ENCODE results near the gene RPAP3. TPM values are rescaled to one million over a fixed set of nuclear protein-coding genes. Genes with fewer than 3 reads are reported as not detected.
A peak's percentile ranks its signal among the peaks of the same experiment; 100 is the strongest.
"Not testable (repeated sequence)": the region's sequence is repeated elsewhere in the genome, so short reads cannot be mapped to it uniquely, and the experiment has no call there.

The RPAP3 gene
- total RNA-seq, 2 donors from 2014 or later, result 15.0 to 26.5 TPM

- no peaks in the 10 kb centered on the region for H3K36me3 ChIP-seq
- TF ChIP-seq CTCF (IDR thresholded peaks at IDR 0.05), result peak; percentile 36 to 75 (median 62)
- TF ChIP-seq POLR2AphosphoS5 (IDR thresholded peaks at IDR 0.05), result peak; percentile 25
- no peak for TF ChIP-seq POLR2A (IDR thresholded peaks at IDR 0.05)
- H3K27ac ChIP-seq, result no peak overlapping the region
- WGBS, result 43% methylated on average over 12 of the region's 12 CpGs
- peaks cover 2% of the 10 kb centered on the region for H3K4me1 ChIP-seq (replicated peaks)
- no peaks in the 10 kb centered on the region for H3K9me3 ChIP-seq
- no peak overlapping the region for H3K4me3 ChIP-seq
- no peaks in the 10 kb centered on the region for H3K27me3 ChIP-seq (replicated peaks; ENCODE audit: insufficient read depth)
- peak; percentile 43 for DNase-seq (ENCODE audit: low spot score)
- intact Hi-C loops (cut with DNase I), result loop anchor here (2.0 to 5.0 kb wide), 2 partner anchors 126 to 187 kb away; no protein-coding TSS in a partner anchor
These were observed 54.2 kb downstream of the RPAP3 start for GRCh38 chr12:47651368-47652254.

GRCh38 chr12:47650469-47650868, 55.4 kb downstream of the RPAP3 start:
- Histone ChIP-seq H3K27me3 (replicated peaks; ENCODE audit: insufficient read depth) (no peaks in the 10 kb centered on the region), H3K4me3 (no peak overlapping the region), H3K9me3 (no peaks in the 10 kb centered on the region), H3K4me1 (replicated peaks) (peaks cover 2% of the 10 kb centered on the region), H3K27ac (no peak overlapping the region), H3K36me3 (no peaks in the 10 kb centered on the region)
- WGBS, result 59% methylated on average over 1 of the region's 1 CpG
- TF ChIP-seq POLR2AphosphoS5 (IDR thresholded peaks at IDR 0.05) (no peak), POLR2A (IDR thresholded peaks at IDR 0.05) (no peak), CTCF (IDR thresholded peaks at IDR 0.05) (no peak)
- no peak for DNase-seq (ENCODE audit: low spot score)
- intact Hi-C loops (cut with DNase I), result loop anchor here (5.0 kb wide), 1 partner anchor 127 kb away; no protein-coding TSS in a partner anchor

GRCh38 chr12:47649381-47649780, 56.4 kb downstream of the RPAP3 start:
- Histone ChIP-seq H3K4me1 (replicated peaks) (peaks cover 2% of the 10 kb centered on the region), H3K27ac (no peak overlapping the region), H3K9me3 (no peaks in the 10 kb centered on the region), H3K36me3 (no peaks in the 10 kb centered on the region), H3K27me3 (replicated peaks; ENCODE audit: insufficient read depth) (no peaks in the 10 kb centered on the region), H3K4me3 (no peak overlapping the region)
- TF ChIP-seq POLR2AphosphoS5 (IDR thresholded peaks at IDR 0.05) (no peak), POLR2A (IDR thresholded peaks at IDR 0.05) (no peak), CTCF (IDR thresholded peaks at IDR 0.05) (no peak)
- intact Hi-C loops (cut with DNase I), result no loop called here
- DNase-seq (ENCODE audit: low spot score), result no peak
- 72% methylated on average over 2 of the region's 2 CpGs for WGBS

- no peaks in the 10 kb centered on the region for H3K36me3 ChIP-seq
- WGBS, result 90% methylated on average over 2 of the region's 2 CpGs
- intact Hi-C loops (cut with DNase I), result no loop called here
- no peak overlapping the region for H3K4me3 ChIP-seq
- TF ChIP-seq POLR2A (IDR thresholded peaks at IDR 0.05) (no peak), CTCF (IDR thresholded peaks at IDR 0.05) (no peak), POLR2AphosphoS5 (IDR thresholded peaks at IDR 0.05) (no peak)
- peaks cover 2% of the 10 kb centered on the region for H3K4me1 ChIP-seq (replicated peaks)
- H3K27ac ChIP-seq, result no peak overlapping the region
- H3K9me3 ChIP-seq, result no peaks in the 10 kb centered on the region
- no peaks in the 10 kb centered on the region for H3K27me3 ChIP-seq (replicated peaks; ENCODE audit: insufficient read depth)
- DNase-seq (ENCODE audit: low spot score), result no peak
These were observed 57.7 kb downstream of the RPAP3 start for GRCh38 chr12:47648056-47648579.

- 93% methylated on average over 3 of the region's 3 CpGs for WGBS
- H3K27ac ChIP-seq; H3K36me3 ChIP-seq; intact Hi-C loops (cut with DNase I); H3K4me3 ChIP-seq; H3K27me3 ChIP-seq (replicated peaks; ENCODE audit: insufficient read depth); H3K4me1 ChIP-seq (replicated peaks); DNase-seq (ENCODE audit: low spot score); H3K9me3 ChIP-seq: not testable (repeated sequence)
These were observed 63.5 kb downstream of the RPAP3 start for GRCh38 chr12:47642310-47642709.
